NT2/D1 (cell line): Measurements from ENCODE around the gene B3GALT5.

Source experiments
- SUZ12 ChIP-seq: IDR thresholded peaks from 2 replicates; pipeline ENCODE4 v1.6.1; 2011; ENCODE audit not compliant: insufficient read length, insufficient read depth; ENCODE audit errors: extremely low read depth
- YY1 ChIP-seq: IDR thresholded peaks from 2 replicates; pipeline ENCODE4 v1.6.1; 2011; ENCODE audit not compliant: insufficient read length, insufficient read depth

DNA sequence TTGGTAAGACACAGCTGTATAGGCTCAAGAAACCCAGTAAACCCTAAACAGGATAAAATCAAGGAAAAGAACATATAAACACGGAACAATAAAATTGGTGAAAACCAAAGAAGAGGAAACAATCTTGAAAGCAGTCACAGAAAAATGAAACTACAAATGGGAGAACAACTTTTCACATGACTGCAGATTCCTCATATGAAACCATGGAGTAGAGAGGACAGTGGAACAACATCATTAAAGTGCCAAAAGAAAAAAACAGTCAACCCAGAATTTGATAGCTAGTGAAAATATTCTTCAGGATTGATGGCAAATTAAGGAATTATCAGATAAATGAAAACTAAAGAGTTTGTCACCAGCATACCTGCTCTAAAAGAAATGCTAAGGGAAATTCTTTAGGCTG, 23.9 kb upstream of the B3GALT5 start:
- TF ChIP-seq YY1, result no peak
- TF ChIP-seq SUZ12, result no peak
